Middle frontal gyrus (tissue), 1 donor: ENCODE measurements around the gene FOXK1.
A peak's percentile ranks its signal among the peaks of the same experiment; 100 is the strongest.
"Not testable (repeated sequence)": the region's sequence is repeated elsewhere in the genome, so short reads cannot be mapped to it uniquely, and the experiment has no call there.

Experiments
- DNase-seq: peaks from one replicate; pipeline ENCODE4 v3.0.0-alpha.2; 2015; ENCODE audit warnings: low spot score; ENCODE audit errors: extremely low spot score

The FOXK1 gene

GRCh38 chr7:4784799-4785198, 102.7 kb downstream of the FOXK1 start:
- no peak for DNase-seq

- no peak for DNase-seq
These were observed 103.3 kb downstream of the FOXK1 start for GRCh38 chr7:4785371-4785770.

- DNase-seq, result no peak
These were observed 103.9 kb downstream of the FOXK1 start for GRCh38 chr7:4786015-4786414.

- no peak for DNase-seq
These were observed 105.4 kb downstream of the FOXK1 start for GRCh38 chr7:4787541-4787940.

- DNase-seq, result no peak
These were observed 106.0 kb downstream of the FOXK1 start for GRCh38 chr7:4787947-4788626.

GRCh38 chr7:4788627-4789189, 106.6 kb downstream of the FOXK1 start:
- no peak for DNase-seq

- no peak for DNase-seq
These were observed 107.3 kb downstream of the FOXK1 start for GRCh38 chr7:4789194-4790077.

GRCh38 chr7:4790078-4790465, 108.0 kb downstream of the FOXK1 start:
- no peak for DNase-seq

- DNase-seq, result no peak
These were observed 108.5 kb downstream of the FOXK1 start for GRCh38 chr7:4790516-4790991.

GRCh38 chr7:4791101-4791737, 109.1 kb downstream of the FOXK1 start:
- no peak for DNase-seq

- peak; percentile 38 for DNase-seq
These were observed 109.8 kb downstream of the FOXK1 start for GRCh38 chr7:4791738-4792536.

GRCh38 chr7:4792537-4793126, 110.5 kb downstream of the FOXK1 start:
- no peak for DNase-seq

- not testable (repeated sequence) for DNase-seq
These were observed 111.4 kb downstream of the FOXK1 start for GRCh38 chr7:4793385-4793993.

- DNase-seq, result not testable (repeated sequence)
These were observed 112.1 kb downstream of the FOXK1 start for GRCh38 chr7:4794171-4794570.

GRCh38 chr7:4794591-4795350, 112.7 kb downstream of the FOXK1 start:
- DNase-seq, result no peak

- DNase-seq, result no peak
These were observed 114.4 kb downstream of the FOXK1 start for GRCh38 chr7:4796453-4796852.

GRCh38 chr7:4797858-4798705, 116.0 kb downstream of the FOXK1 start:
- DNase-seq, result no peak

- DNase-seq, result no peak
These were observed 116.7 kb downstream of the FOXK1 start for GRCh38 chr7:4798706-4799235.
